GM19239 (cell line): ENCODE data around the gene ATG2B.

Experiments
- DNase-seq: peaks from one replicate; pipeline ENCODE4 v3.0.0; 2011; ENCODE audit warnings: low spot score; ENCODE audit not compliant: insufficient read length
- FAIRE-seq: peaks from 2 replicates; lab custom pipeline; 2011; peaks lifted over from hg19 to GRCh38; lab: Jason Lieb, UNC

Gene ATG2B

GRCh38 chr14:96232506-96232905 lies 130.6 kb downstream of the ATG2B start:
- FAIRE-seq (no peak), DNase-seq (no peak)

GRCh38 chr14:96231526-96232130 lies 131.5 kb downstream of the ATG2B start:
- no peak for DNase-seq
- no peak for FAIRE-seq

DNA sequence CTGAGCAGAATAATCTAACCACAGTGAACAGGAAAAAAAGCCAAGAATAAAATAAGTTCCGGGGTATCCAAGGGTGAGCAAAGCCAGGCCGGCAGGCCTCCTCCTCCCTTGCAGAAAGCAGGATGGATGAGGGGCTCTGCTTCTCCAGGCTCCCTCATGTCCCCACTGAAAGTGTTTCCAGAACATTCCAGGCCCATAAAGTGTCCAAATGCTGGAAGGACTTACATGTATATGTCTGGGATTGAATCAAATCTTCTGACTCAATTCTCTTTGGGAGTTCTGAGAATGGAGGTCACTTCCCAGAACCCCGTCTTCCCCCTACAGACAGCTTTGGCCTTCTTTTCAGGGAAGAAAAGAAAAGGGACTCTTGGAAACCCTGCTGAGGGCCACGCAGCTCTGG lies 132.1 kb downstream of the ATG2B start:
- FAIRE-seq (no peak), DNase-seq (no peak)

DNA sequence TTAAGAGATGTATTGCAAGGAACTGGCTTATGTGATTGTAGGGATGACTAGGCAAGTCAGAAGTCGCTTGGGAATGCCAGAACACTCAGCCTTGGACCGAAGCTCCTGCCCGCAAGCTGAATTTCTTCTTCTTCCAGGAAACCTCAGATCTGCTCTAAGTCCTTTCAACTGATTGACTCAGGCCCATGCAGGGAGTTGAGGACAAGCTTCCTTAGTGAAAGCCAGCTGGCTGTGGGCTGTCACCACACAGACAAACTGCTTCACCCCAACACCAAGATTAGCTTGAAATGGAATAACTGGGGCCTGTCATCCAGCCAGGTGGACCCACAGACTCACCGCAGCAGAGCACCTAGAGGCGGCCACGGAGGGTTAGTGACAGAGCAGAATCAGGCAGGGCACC lies 133.8 kb downstream of the ATG2B start:
- DNase-seq, result no peak
- no peak for FAIRE-seq
